ENCODE measurements around the gene ABCB6. TPM values are rescaled to one million over a fixed set of nuclear protein-coding genes. Genes with fewer than 3 reads are reported as not detected.

Gene ABCB6
- total and polyA plus RNA-seq, 2 of the 8 experiments (the other 6 are each of a cell fraction or from before 2014, with no cell fraction given) = 44.9 to 50.6 TPM

DNA sequence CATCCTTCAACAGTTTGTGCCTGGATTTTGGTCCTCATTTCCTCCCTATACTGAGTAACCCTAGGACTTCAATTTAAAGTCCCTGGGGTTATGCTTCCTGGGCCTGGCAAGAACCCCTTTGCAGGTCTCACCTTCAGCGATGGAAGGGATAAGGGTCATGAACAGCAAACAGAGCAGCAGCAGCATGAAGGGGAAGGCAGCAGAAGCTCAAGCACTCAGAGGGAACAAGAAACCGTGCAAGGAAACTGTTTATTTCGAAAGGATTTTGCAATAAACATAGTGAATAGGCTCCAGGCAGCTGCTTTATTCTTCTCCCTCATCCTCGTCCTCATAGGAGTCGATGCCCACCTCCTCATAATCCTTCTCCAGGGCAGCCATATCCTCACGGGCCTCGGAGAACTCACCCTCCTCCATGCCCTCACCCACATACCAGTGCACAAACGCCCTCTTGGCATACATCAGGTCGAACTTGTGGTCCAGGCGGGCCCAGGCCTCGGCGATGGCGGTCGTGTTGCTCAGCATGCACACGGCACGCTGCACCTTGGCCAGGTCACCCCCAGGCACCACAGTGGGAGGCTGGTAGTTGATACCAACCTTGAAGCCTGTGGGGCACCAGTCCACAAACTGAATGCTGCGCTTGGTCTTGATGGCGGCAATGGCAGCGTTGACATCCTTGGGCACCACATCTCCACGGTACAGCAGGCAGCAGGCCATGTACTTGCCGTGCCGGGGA lies 31.5 kb upstream of the ABCB6 start:
- Histone ChIP-seq H2BK15ac (ENCODE audit: low read length) (no peak overlapping the region), H4K8ac (ENCODE audit: extremely low read depth, insufficient read depth, low read length) (no peak overlapping the region), H3K27ac (ENCODE audit: low read depth, low read length) (no peak overlapping the region), H3K18ac (ENCODE audit: extremely low read depth, low read length) (no peak overlapping the region), H3K79me2 (ENCODE audit: control insufficient read depth in 1 of 2, insufficient read depth in 2 of 2, low read length in 2 of 2) (peaks cover 0 to 5% of the 10 kb centered on the region in 2 experiments; a peak in 1 of 4 replicates), H3K27me3 (replicated peaks in 1 of 4; ENCODE audit: control insufficient read depth in 3 of 4, extremely low read depth in 1 of 4, insufficient read depth in 3 of 4, low read length in 3 of 4) (peaks cover 9 to 33% (median 25%) of the 10 kb centered on the region in 4 experiments), H3K79me1 (ENCODE audit: low read depth, low read length) (peaks cover 8% of the 10 kb centered on the region; the same call in 1 of the 2 replicates), H4K20me1 (replicated peaks in 1 of 2; ENCODE audit: control insufficient read depth in 1 of 2, insufficient read depth in 2 of 2, low read length in 2 of 2) (peaks cover 0 to 2% of the 10 kb centered on the region in 2 experiments), H3K9ac (replicated peaks in 1 of 4; ENCODE audit: extremely low read depth in 1 of 4, low read depth in 3 of 4, low read length in 3 of 4) (no peak overlapping the region), H2BK120ac (replicated peaks; ENCODE audit: low read depth, low read length) (no peak overlapping the region), H3K4me1 (replicated peaks in 1 of 4; ENCODE audit: control insufficient read depth in 3 of 4, insufficient read depth in 4 of 4, low read length in 3 of 4) (peaks cover 5 to 17% (median 10%) of the 10 kb centered on the region in 4 experiments), H3K56ac (replicated peaks; ENCODE audit: insufficient read length, low read depth, low read length) (no peak overlapping the region), H2BK5ac (ENCODE audit: low read depth, low read length) (no peak overlapping the region), H3K4ac (replicated peaks; ENCODE audit: insufficient read length, low read depth, low read length) (no peak overlapping the region), H3K4me3 (ENCODE audit: extremely low read depth in 1 of 4, insufficient read depth in 2 of 4, low read depth in 3 of 4, low read length in 4 of 4) (no peak overlapping the region), H2AFZ (ENCODE audit: low read length) (no peak overlapping the region), H2BK20ac (ENCODE audit: low read length) (no peak overlapping the region), H2BK12ac (ENCODE audit: low read depth, low read length) (no peak overlapping the region), H3K14ac (ENCODE audit: insufficient read length) (no peak overlapping the region), H4K91ac (replicated peaks; ENCODE audit: insufficient read length, low read length) (no peak overlapping the region), H3K36me3 (ENCODE audit: control insufficient read depth in 2 of 4, insufficient read depth in 4 of 4, low read length in 3 of 4) (peaks cover 0 to 9% (median 5%) of the 10 kb centered on the region in 4 experiments; a peak in 5 of 8 replicates), H3K4me2 (ENCODE audit: insufficient read depth in 1 of 2, low read depth in 2 of 2, low read length in 2 of 2) (0 out of 4 replicates have a peak overlapping the region, but pooled peaks of 1 of the 2 experiments have one; percentile 20), H3K23ac (ENCODE audit: insufficient read length) (no peak overlapping the region), H2AK5ac (ENCODE audit: low read depth, low read length) (no peak overlapping the region), H3K9me3 (ENCODE audit: insufficient read depth in 2 of 2, low read depth in 1 of 2, low read length in 1 of 2) (no peaks in the 10 kb centered on the region), H3K23me2 (ENCODE audit: low read depth, low read length) (peaks cover 21% of the 10 kb centered on the region), H4K5ac (ENCODE audit: insufficient read length, low read depth, low read length) (no peak overlapping the region)
- TF ChIP-seq TBP (IDR thresholded peaks at IDR 0.05; ENCODE audit: low read depth, low read length) = no peak
- TF ChIP-seq KDM4A (IDR thresholded peaks at IDR 0.05; ENCODE audit: low read depth, low read length, severe bottlenecking) = no peak
- no peak for TF ChIP-seq TEAD4 (IDR thresholded peaks at IDR 0.05; ENCODE audit: low read depth, low read length)
- no peak for TF ChIP-seq SP2 (IDR thresholded peaks at IDR 0.05; ENCODE audit: low read length)
- no peak for TF ChIP-seq USF2 (IDR thresholded peaks at IDR 0.05; ENCODE audit: low read length)
- TF ChIP-seq TAF7 (optimal IDR thresholded peaks at IDR 0.05; ENCODE audit: borderline replicate concordance, low read depth, low read length) = no peak
- no peak for FAIRE-seq
- DNase-seq (ENCODE audit: low read depth in 1 of 2, low spot score in 2 of 2) = no peak
- POLR2A ChIA-PET (ENCODE audit: partially characterized antibody) = interaction anchor here (1.0 to 14.9 kb wide), 15 partner anchors 8 to 80 kb away, joined by 3 to 190 read pairs (median 5); partner anchors contain the start of genes ABCB6, ANKZF1, ATG9A and DNAJB2
- 91% methylated on average over 22 of the region's 22 CpGs; no CpG with 5 or more reads in 1 of the 2 experiments for WGBS, 2 experiments (ENCODE audit: extremely low coverage in 1 of 2, insufficient coverage in 1 of 2, insufficient read length in 1 of 2, insufficient replicate concordance in 2 of 2, low coverage in 1 of 2, low lambda C conversion rate in 2 of 2, missing lambda C conversion rate in 1 of 2)
- CTCF ChIA-PET (ENCODE audit: partially characterized antibody) = interaction anchor here (0.7 to 6.6 kb wide), 11 partner anchors 11 to 279 kb away, joined by 3 to 118 read pairs (median 3); partner anchors contain the start of genes DNAJB2 and ZFAND2B

Measured in H1 (cell line).